ENCODE data around the gene BARHL1. TPM values are rescaled to one million over a fixed set of nuclear protein-coding genes. Genes with fewer than 3 reads are reported as not detected.

The BARHL1 gene
- not detected in 2 replicates for total RNA-seq

GRCh38 chr9:132582276-132582785 is at the start of gene BARHL1:
Gene BARHL1, plus strand, starts transcription at chr9:132582606. Its CDS starts 192 bp downstream, at chr9:132582798.

Other genes with a start within 250 kb of the BARHL1 start
- 55.6 and 57.1 TPM in 2 replicates for gene SETX, start 227.6 kb upstream of the BARHL1 start, total RNA-seq
- gene TTF1, start 175.8 kb upstream of the BARHL1 start, total RNA-seq, result 8.2 and 8.6 TPM in 2 replicates
- 0.09 TPM in 1 of 2 replicates, not detected in the other for gene CFAP77, start 172.4 kb upstream of the BARHL1 start, total RNA-seq
- 5.8 and 6.6 TPM in 2 replicates for gene DDX31, start 87.4 kb downstream of the BARHL1 start, total RNA-seq
- 9.0 and 9.3 TPM in 2 replicates for gene GTF3C4, start 87.9 kb downstream of the BARHL1 start, total RNA-seq

Measured in bronchial smooth muscle cell (primary cell).